Lung microvascular endothelial cell (primary cell): Measurements from ENCODE around the gene FAM135A. TPM values are rescaled to one million over a fixed set of nuclear protein-coding genes. Genes with fewer than 3 reads are reported as not detected.
"Not testable (repeated sequence)": the region's sequence is repeated elsewhere in the genome, so short reads cannot be mapped to it uniquely, and the experiment has no call there.

ENCODE experiments used
- DNase-seq, 2 donors: peaks; one replicate each; pipeline versions ENCODE4 v3.0.0 to v3.0.0-alpha.2; 2010; ENCODE audit warnings: low read depth in 2 of 2
- total RNA-seq: library from RNA; depleted of rRNA; stranded (reverse); fragments of >200 nt; gene quantifications from 2 replicates; pipeline ENCODE4 v1.2.1, GENCODE V29; 2014

The FAM135A gene
- total RNA-seq, 1 donor from 2014 or later: 9.1 TPM

DNA sequence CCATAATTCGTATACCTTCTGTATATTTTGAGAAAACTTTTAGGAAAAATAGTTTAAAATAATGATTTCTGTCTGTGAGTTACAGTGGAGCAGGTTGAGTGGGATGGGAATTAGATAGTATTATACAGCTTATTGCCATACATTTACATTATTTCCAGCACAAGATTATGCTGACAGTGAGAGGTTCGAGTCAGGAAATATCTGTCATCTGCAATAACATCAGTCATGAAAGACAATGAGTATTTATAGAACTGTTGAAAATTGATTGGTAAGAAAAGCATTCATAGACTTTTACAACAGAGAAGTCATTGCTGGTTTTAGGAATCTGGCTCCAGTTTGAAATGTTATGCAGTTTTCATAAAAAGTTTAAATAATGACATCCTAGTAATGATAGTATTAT lies 45.9 kb downstream of the FAM135A start:
- peak in 1 of 2 donors; percentile 29 for DNase-seq

DNA sequence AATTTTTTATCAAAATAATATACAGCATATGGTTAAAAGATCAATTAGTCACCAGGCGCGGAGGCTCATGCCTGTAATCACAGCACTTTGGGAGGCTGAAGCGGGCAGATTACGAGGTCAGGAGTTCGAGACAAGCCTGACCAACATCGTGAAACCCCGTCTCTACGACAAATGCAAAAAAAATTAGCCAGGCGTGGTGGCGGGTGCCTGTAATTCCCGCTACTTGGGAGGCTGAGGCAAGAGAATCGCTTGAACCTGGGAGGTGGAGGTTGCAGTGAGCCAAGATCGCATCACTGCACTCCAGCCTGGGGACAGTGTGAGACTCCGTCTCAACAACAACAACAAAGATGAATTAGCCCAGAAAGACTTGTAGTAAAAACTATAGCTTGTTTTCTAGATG lies 46.4 kb downstream of the FAM135A start:
- DNase-seq: not testable (repeated sequence)

DNA sequence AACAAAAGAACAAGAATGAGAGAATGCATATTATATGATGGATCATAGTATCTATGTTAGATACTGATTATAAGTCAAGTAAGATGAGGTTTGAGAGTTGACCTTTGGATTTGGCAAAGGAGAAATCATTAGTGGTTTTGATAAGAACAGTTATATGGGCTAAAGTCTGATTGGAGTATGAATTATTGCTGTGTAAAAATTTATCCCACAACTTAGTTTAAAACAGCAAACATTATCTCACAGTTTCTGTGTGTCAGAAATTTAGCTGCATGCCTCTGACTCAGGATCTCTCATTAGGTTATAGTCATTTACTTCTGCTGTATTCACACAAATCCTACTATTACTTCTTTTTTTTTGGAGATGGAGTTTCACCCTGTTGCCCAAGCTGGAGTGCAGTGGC lies 56.7 kb downstream of the FAM135A start:
- DNase-seq: no peak

DNA sequence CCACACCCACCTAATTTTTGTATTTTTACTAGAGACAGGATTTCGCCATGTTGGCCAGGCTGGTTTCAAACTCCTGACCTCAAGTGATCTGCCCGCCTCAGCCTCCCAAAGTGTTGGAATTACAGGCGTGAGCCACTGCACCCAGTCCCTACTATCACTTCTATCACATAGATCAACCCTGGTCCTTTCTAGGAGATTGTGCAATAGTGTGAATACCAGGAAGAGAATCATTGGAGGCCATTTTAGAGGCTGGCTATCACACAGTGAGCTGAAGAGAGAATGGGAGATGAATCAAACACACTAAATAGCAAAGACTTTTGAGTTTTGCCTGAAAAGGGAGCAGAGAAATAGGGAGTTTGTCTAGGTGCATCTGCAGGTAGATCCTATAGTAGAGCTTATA lies 57.2 kb downstream of the FAM135A start:
- DNase-seq: not testable (repeated sequence)

DNA sequence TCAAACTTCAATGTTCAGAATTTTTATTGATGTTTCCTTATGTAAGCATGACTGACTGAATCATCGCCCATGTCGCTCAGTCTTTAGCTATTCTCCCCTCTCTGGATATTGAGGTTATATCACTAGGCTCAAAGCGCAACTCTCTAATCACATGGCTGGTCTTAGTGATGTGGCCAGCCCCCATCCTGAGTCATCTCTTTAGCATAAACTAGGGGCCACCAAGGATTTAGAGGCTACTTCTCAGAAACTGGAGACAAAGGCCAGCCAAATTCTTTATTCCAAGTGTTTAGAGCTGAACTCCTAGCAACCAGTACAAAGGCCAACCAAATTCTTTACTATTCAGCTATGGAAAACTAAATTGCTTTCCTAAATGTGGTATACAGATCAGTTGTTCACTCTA lies 61.4 kb downstream of the FAM135A start:
- no peak for DNase-seq

DNA sequence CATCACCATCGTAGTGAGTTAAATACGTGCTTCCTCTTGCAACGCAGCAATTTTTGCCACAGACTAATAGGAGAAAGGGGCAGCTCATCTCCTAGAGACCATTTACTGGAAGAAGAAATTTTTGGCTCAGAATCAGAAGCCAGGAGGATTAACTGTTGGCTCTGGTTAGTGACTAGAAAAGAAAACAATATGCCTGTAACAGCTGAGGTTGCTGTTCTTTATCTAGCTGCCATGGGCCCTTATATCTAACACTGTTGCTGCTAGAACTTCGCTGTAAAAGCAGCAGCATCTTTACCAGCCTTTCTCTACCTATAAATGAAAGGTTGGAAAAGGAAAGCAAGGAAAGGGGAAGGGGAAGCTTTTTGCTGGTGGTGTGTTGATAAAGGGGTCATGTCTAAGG lies 65.9 kb downstream of the FAM135A start:
- DNase-seq: no peak

DNA sequence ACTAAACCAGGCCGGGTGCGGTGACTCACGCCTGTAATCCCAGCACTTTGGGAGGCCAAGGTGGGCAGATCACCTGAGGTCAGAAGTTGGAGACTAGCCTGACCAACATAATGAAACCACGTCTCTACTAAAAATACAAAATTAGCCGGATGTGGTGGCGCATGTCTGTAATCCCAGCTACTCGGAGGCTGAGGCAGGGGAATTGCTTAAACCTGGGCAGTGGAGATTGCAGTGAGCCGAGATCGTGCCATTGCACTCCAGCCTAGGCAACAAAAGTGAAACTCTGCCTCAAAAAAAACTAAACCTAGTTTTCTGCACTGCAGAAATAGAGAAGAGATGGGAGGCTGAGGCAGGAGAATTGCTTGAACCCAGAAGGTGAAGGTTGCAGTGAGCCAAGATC lies 73.3 kb downstream of the FAM135A start:
- DNase-seq: not testable (repeated sequence)

DNA sequence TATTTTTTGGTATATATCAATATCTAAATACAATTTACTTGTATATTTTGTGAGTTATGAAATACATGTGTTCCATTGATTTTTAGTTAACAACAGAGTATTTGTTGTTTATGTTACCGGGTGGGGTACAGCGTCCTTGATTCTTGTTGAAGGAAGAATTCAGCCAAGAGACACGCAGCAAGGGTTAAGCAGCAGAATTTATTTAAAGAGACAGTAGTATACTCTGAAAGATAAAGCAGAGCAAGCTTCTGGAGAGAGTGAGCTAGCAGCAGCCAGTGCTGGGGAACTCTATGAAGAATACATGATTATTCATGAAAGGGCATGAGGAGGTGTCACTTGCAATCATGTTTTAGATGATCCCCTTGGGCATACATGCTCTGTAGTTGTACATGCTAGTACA lies 76.1 kb downstream of the FAM135A start:
- DNase-seq: no peak

DNA sequence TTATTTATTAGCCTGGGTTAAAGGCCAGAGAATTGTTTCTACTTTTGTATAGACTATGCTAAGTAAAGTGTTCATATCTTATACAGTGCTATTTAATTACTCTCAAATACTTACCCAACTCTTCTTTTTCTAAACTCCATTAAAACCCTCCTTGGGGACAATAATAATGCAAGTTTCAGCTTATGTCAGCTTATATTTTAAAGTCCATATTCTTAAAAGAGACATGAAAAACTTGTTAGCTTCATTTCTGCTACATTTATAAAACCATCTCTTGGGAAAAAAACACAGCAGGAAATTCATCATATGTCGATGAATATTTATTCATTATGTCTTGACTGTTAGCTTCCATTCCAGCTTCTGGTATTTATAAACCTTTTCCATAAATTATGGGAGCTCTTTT lies 81.5 kb downstream of the FAM135A start:
- no peak for DNase-seq

DNA sequence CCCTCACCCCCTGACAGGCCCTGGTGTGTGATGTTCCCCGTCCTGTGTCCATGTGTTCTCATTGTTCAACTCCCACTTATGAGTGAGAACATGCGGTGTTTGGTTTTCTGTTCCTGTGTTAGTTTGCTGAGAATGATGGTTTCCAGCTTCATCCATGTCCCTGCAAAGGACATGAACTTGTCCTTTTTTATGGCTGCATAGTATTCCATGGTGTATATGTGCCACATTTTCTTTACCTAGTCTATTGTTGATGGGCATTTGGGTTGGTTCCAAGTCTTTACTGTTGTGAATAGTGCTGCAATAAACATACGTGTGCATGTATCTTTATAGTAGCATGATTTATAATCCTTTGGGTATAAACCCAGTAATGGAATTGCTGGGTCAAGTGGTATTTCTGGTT lies 82.5 kb downstream of the FAM135A start:
- not testable (repeated sequence) for DNase-seq

DNA sequence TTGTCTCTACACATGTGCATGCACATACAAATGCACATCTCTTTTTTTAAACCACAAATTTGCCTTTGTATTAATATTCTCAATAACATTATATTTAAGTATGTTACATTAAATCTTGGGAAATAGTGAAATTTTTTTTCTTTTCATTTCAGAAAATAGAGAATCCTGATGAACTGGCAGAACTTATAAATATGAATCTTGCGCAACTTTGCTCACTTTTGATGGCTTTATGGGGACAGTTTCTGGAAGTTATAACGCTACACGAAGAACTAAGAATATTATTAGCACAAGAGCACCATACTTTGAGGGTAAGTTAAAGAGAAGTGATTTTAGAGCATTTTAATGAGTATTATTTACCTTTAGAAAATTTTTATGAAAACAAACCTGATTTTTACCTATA lies 89.2 kb downstream of the FAM135A start:
- DNase-seq: no peak

DNA sequence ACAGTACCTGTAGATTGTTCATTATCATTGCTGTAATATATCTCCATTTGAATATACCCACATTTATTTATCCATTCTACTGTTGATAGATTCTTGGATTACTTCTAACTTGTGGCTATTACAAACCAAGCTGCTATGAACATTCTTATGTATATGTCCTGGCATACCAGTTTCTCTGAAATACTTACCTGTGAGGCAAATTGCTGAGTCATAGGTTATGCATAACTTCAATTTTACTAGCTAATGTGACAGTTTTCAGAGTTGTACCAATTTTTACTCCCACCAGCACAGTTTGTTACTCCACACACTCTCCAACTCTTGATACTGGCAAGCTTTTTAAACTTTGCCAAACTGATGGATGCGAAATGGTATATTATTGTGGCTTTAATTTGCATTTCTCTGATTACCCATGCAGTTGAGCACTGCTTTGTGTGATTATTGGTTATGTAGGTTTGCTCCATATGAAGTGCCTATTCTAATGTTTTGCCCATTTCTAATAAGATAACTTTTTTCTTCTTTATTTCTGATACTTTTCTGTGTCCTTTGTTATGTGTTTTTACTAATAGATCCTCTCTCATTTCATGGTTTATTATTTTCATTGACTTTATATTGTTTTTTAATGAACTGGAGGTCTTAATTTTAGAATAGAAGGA lies 90.6 kb downstream of the FAM135A start:
- DNase-seq: no peak

DNA sequence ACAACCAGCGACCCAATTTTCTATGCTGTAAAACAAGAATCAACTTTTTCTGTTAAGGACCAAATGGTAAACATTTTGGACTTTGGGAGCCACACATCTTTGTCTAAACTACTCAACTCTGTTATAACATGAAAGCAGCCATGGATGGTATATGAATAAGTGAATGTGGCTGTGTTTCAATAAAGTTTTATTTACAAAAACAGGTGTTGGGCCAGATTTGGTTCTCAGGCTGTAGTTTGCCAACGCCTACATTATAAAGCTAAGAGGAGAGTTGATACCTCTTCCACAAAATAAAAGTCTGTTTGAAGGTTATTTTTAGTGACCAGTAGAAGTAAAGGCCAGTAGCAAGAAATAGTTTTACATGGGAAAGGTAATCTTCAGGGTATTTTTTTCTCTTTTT lies 93.0 kb downstream of the FAM135A start:
- DNase-seq: no peak

DNA sequence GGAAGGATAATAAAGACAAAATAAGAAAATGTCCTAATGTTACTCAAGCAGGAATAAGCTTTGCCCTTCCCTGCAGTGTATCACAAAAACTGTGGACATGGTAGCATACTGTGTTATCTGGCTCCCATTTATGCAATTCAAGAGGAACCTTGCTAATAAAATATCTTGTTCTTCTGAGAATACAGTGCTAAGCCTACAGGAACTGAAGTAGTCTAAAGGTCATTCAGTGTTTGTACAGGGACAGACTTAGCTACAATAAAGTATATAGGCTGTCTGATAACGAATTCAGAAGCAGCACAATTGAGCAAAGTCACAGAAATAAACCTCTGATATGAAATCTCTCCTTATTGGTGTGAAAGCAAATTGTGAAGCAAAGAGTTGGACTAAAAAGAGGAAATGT lies 93.9 kb downstream of the FAM135A start:
- no peak for DNase-seq

DNA sequence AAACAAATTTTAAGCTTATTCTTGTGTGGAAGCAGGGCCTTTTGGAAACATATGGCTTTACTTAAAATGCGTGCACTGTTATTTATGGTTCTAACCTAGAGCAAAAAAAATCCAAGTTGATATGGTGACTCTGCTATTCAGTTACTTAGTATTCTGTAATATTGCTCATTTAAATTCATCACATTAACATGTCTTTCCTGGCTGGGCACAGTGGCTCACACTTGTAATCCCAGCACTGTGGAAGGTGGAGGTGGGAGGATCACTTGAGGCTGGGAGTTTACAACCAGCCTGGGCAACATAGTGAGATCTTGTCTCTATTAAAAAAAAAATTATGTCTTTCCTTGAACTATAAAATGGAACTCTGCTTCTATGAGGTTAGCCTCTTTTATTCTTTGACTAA lies 95.6 kb downstream of the FAM135A start:
- no peak for DNase-seq

DNA sequence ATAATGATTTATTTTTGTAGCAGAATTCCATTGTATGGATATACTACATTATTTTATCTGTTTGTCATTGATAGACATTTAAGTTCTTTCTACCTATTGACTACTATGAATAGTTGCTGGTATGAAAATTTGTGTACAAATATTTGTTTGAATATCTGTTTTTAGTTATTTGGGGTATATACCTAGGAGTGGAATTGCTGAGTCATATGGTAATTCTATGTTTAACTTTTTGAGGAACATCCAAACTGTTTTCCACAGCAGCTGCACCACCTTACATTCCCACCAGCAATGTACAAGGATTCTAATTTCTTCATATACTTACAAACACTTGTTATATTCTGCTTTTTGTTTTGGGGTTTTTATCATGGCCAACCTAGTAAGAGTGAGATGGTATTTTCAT lies 97.3 kb downstream of the FAM135A start:
- DNase-seq: no peak

DNA sequence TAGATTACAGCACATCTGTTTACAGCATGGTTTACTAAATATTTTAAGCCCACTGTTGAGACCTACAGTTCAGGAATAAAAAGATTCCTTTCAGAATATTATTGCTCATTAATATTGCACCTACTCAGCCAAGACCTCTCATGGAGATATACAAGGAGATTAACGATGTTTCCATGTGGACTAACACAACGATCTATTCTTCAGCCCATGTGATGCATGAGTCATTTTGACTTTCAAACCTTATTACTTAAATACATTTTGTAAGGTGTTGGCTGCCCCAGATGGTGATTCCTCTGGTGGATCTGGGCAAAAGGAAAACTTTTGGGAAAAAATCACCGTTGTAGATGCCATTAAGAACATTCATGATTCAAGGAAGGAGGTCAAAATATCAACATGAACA lies 105.4 kb downstream of the FAM135A start:
- DNase-seq: no peak

DNA sequence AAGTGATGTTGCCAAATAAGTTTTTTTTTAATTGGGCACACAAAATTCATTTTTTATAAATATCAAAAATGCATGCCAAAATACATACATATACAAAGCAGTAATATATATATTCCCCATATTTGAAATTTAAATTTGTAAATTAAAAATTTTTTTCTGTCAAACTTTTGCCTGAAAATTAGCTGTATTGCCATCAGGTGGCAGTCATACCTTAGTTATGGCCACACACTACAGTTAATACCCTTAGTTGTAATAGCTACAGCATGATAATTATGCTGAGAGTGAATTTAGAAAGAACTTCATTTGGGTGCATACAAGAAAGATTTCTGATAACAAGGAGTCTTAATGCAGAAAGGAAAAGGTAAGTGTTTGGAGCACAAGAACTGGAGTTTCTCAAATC lies 107.3 kb downstream of the FAM135A start:
- peak; percentile 23 to 57 for DNase-seq

DNA sequence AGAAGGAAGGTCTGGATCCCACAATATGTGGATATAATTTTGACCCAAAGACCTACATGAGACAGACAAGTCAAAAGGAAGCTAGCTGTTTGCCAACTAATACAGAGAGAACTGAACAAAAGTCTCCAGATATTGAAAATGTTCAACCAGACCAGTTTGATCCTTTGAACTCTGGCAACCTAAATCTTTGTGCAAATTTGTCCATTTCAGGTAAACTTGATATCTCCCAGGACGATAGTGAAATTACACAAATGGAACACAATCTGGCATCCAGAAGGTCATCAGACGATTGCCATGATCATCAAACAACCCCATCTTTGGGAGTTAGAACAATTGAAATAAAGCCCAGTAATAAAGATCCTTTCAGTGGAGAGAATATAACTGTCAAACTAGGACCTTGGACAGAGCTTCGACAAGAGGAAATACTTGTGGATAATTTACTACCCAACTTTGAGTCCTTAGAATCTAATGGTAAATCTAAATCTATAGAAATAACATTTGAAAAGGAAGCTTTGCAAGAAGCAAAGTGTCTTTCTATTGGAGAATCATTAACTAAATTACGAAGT lies 111.5 kb downstream of the FAM135A start:
- DNase-seq: peak; percentile 1 to 2

DNA sequence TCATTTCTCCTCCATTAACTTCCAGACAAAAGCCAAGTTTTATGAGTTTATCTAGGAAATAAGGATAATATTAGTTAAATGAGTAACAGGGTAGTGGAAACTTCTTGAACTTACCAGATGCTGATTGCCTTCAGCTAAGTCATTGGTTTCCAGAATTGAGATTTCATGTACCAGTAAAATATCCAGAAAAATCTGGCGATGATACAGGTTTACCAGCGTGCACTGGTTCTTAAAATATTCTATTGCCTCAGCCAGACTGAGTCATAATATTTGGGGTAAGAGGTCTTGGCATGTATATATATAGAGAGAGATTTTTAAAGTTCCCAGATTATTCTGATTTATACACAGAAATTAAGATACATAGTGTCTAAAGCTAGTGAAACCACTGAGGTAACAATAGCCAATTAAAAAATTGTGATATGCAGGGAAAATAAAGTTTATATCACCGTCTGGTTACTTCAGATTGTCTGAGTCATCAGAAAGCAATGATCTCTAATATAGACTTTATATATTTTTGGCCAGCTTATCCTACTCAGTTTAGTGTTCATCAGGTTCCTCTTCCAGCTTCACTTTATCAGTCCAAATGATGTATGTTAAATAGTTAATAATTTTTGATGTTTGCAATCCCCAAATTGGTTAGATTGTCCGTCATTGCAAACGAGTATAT lies 113.9 kb downstream of the FAM135A start:
- no peak for DNase-seq

DNA sequence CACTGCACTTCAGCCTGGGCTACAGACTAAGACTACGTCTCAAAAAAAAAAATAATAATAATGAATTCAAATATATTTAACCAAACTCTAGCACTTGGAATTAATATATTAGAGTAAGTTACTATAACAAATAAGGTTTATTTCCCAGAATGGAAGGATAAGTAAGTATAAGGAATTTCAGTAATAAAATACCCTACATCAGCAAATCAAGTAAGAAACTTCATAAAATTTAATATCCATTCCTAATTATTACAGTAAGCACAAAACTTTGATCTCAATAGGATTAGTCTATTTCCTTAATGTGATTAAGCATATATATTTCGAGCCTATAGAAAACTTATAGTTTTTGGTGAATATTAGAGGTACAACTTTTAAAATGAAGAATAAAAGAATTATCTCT lies 116.7 kb downstream of the FAM135A start:
- no peak for DNase-seq

DNA sequence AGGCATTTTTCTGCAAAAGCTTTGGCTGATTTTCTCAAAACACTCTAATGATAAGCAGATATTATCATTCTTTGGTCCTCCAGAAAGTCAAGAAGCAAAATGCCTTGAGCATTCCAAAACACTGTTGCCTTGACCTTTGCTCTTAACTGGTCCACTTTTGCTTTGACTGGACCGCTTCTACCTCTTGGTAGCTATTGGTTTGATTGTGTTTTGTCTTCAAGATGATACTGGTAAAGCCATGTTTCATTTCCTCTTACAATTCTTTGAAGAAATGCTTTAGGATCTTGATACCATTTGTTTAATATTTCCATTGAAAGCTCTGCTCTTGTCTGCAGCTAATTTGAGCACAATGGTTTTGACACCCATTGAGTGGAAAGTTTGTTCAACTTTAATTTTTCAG lies 117.8 kb downstream of the FAM135A start:
- DNase-seq: no peak

DNA sequence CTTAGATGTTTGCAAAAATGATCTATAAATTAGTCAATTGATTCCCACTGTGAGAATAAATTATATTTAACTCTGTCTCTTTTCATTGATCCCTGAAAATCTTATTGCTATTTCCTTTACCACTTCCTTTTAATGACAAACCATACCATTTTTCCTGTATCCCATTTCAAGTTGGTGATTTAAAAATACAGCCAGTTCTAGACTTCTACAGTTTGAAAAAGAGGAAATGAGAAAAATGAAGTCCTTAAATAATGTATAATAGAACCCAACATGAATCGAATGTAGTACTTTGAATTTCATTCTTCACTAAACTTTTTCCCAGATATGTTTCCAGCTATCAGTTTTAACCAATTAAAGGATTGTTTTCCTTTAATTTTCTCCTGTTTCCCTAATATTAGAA lies 124.0 kb downstream of the FAM135A start:
- DNase-seq: no peak
